ENCODE measurements around the gene ALDH3A1. TPM values are rescaled to one million over a fixed set of nuclear protein-coding genes. Genes with fewer than 3 reads are reported as not detected.

Gene ALDH3A1
- total and polyA plus RNA-seq, 4 experiments from 2014 or later: not detected

DNA sequence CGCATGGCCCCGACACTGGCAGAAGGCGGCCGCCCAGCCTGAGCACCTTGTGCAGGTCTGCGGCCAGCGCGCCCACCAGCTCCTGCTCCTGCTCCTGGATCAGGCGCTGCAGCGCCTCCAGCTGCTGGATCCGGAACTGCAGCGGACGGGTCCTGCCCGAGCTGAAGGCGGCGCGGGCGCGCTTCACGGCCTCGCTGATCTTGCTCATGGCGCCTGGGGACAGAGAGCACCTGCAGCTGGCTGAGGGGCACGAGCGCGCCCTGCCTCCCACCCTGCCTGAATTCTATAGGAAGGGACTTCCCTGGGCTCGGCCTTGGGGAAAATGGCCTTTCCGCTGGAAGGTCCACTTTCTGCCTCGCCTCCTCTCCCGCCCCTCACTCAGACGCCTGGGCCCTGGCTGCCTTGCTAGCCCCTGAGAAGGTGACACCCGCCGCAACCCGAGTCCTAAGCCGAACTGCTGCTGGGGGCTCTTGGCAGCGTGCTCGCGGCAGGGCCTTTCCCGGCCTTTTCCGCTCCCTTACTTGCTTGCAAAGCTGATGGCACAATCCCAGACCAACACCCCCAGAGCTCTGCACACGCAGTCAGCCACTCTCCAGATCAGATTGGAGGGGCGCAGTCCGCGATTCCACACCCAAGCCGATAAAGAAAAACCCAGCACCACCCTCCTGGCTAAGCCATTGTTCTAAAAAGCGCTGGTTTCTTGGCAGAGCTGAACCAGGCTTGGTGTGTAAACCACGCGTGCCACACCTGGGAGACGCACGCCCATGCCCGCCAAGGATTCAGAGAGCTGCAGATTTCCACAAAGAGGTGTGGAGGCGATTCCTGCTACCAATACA lies 3.0 kb downstream of the ALDH3A1 start:
- peaks cover 3 to 7% of the 10 kb centered on the region in 2 donors for H3K27me3 Mint-ChIP-seq
- Histone ChIP-seq H3K9me3 (ENCODE audit: control insufficient read depth in 1 of 2, low read length in 2 of 2) (no peaks in the 10 kb centered on the region), H3K27me3 (ENCODE audit: insufficient read depth, low read length) (no peaks in the 10 kb centered on the region), H3K4me1 (ENCODE audit: insufficient read depth, low read length) (peaks cover 8% of the 10 kb centered on the region), H3K36me3 (ENCODE audit: insufficient read depth, low read length) (no peaks in the 10 kb centered on the region), H3K4me3 (ENCODE audit: low read length in 2 of 2) (no peak overlapping the region), H3K27ac (ENCODE audit: low read depth, low read length) (no peak overlapping the region)
- intact Hi-C loops (cut with micrococcal nuclease): loop anchor here (1.0 kb wide), 1 partner anchor 231 kb away; no protein-coding TSS in a partner anchor
- H3K9me3 Mint-ChIP-seq: no peaks in the 10 kb centered on the region
- ChIA-PET POLR2A (ENCODE audit: partially characterized antibody) (interaction anchor here (1.0 to 1.3 kb wide), 5 partner anchors 8 to 97 kb away, joined by 3 to 5 read pairs (median 3); no protein-coding TSS in a partner anchor), CTCF (ENCODE audit: partially characterized antibody) (interaction anchor here (0.7 to 6.3 kb wide), 26 partner anchors 9 to 282 kb away, joined by 3 to 63 read pairs (median 4); partner anchors contain the start of gene ALDH3A2)
- H3K4me3 Mint-ChIP-seq: peak overlapping the region in 7 of 8 donors; percentile 40 to 71 (median 54)
- no peak overlapping the region for H3K27ac Mint-ChIP-seq
- H3K36me3 Mint-ChIP-seq: no peaks in the 10 kb centered on the region
- peaks cover 3 to 9% (median 4%) of the 10 kb centered on the region in 4 donors for H3K4me1 Mint-ChIP-seq
- DNase-seq: peak; percentile 78 to 82 (median 79)

DNA sequence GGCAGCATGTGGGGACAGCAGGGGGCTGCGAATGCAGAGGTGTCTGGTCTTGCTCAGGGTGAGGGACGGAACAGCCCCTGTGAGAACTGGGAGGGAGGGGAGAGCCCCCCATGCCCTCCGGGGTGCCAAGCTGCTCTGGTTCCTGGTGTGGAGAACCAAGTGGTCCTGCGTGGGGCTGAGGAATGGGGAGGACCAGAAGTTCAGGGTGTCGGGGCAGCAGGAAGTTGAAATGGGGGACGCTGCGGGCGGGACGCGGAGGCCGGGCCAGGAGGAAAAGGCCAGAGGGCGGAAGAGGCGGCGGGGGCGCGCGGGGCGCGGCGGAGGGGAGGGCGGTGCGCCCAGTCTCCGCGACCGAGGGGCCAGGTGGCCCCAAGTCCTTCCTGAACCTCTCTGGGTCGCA lies 3.6 kb downstream of the ALDH3A1 start:
- H3K27me3 Mint-ChIP-seq: peaks cover 2 to 5% of the 10 kb centered on the region in 2 donors
- Histone ChIP-seq H3K36me3 (ENCODE audit: insufficient read depth, low read length) (no peaks in the 10 kb centered on the region), H3K27ac (ENCODE audit: low read depth, low read length) (no peak overlapping the region), H3K4me3 (ENCODE audit: low read length in 2 of 2) (peak overlapping the region in 1 of 2 donors; percentile 35), H3K4me1 (ENCODE audit: insufficient read depth, low read length) (peaks cover 8% of the 10 kb centered on the region), H3K9me3 (ENCODE audit: control insufficient read depth in 1 of 2, low read length in 2 of 2) (no peaks in the 10 kb centered on the region), H3K27me3 (ENCODE audit: insufficient read depth, low read length) (no peaks in the 10 kb centered on the region)
- H3K4me3 Mint-ChIP-seq: peak overlapping the region; percentile 53 to 79 (median 69)
- DNase-seq: peak in 2 of 5 donors; percentile 7 to 19
- intact Hi-C loops (cut with micrococcal nuclease): no loop called here
- H3K36me3 Mint-ChIP-seq: no peaks in the 10 kb centered on the region
- CTCF ChIA-PET (ENCODE audit: partially characterized antibody): interaction anchor here (0.7 to 6.3 kb wide), 26 partner anchors 8 to 281 kb away, joined by 3 to 63 read pairs (median 4); partner anchors contain the start of gene ALDH3A2
- H3K4me1 Mint-ChIP-seq: peaks cover 2 to 6% (median 3%) of the 10 kb centered on the region in 4 donors
- no peaks in the 10 kb centered on the region for H3K9me3 Mint-ChIP-seq
- H3K27ac Mint-ChIP-seq: no peak overlapping the region
- POLR2A ChIA-PET (ENCODE audit: partially characterized antibody): interaction anchor here (1.0 to 1.3 kb wide), 4 partner anchors 9 to 97 kb away, joined by 3 to 5 read pairs (median 4); no protein-coding TSS in a partner anchor

DNA sequence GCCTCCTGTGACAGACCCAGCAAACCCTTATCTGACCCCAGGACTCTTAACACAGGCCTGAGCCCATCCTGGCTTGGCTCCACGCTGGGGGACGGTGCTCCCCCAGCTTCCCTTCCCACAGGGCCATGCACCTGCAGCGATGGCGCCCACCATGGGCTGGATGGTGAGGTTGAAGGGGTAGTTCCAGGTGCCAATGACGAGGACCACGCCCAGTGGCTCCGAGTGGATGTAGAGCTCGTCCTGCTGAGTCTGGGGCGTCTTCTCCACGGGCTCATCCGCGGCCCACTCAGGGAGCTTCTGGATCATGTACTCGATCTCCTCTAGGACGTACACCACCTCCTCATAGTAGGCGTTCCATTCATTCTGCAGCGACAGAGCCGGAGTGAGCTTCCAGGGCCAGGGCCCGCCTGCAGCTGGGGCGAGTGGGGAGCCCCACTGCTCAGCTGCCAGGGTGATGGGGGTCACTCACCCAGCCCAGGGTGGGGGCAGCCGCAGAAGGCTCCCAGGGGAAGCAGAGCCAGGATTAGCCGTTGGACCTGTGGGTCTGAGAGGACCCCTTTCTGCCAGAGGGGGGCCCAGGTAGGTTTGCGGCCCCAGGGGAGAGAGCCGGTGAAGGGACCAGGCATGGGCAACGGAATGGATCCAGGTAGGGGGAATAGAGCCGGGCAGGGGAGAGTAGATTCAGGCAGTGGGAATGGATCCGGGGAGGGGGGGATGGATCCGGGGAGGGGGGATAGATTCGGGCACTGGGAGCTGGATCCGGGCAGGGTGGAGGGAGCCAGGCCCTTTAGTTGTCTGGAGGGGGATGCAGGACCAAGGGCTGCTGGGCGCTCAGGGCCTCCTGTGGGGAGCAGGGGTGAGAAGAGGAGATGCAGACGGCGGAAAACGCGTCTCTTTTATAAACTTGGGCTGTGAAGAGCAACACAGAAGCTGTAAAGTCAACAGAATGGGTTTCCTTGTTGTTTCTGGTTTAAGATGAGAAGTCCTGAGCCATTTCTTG lies 4.7 kb downstream of the ALDH3A1 start:
- H3K27me3 Mint-ChIP-seq: no peaks in the 10 kb centered on the region
- H3K4me3 Mint-ChIP-seq: peak overlapping the region in 3 of 8 donors; percentile 26 to 66 (median 66)
- no peak overlapping the region for H3K4me3 ChIP-seq (ENCODE audit: low read length in 2 of 2)
- CTCF ChIA-PET (ENCODE audit: partially characterized antibody): interaction anchor here (0.8 to 6.3 kb wide), 7 partner anchors 16 to 226 kb away, joined by 3 to 63 read pairs (median 4); no protein-coding TSS in a partner anchor
- peaks cover 0 to 6% (median 2%) of the 10 kb centered on the region in 4 donors for H3K4me1 Mint-ChIP-seq
- intact Hi-C loops (cut with micrococcal nuclease): no loop called here
- H3K4me1 ChIP-seq (ENCODE audit: insufficient read depth, low read length): peaks cover 8% of the 10 kb centered on the region
- H3K27ac ChIP-seq (ENCODE audit: low read depth, low read length): no peak overlapping the region
- no peaks in the 10 kb centered on the region for H3K9me3 Mint-ChIP-seq
- POLR2A ChIA-PET (ENCODE audit: partially characterized antibody): no interaction called here
- no peaks in the 10 kb centered on the region for H3K27me3 ChIP-seq (ENCODE audit: insufficient read depth, low read length)
- no peaks in the 10 kb centered on the region for H3K36me3 Mint-ChIP-seq
- DNase-seq: peak in 1 of 5 donors; percentile 7
- H3K36me3 ChIP-seq (ENCODE audit: insufficient read depth, low read length): no peaks in the 10 kb centered on the region
- H3K9me3 ChIP-seq (ENCODE audit: control insufficient read depth in 1 of 2, low read length in 2 of 2): no peaks in the 10 kb centered on the region
- H3K27ac Mint-ChIP-seq: no peak overlapping the region

DNA sequence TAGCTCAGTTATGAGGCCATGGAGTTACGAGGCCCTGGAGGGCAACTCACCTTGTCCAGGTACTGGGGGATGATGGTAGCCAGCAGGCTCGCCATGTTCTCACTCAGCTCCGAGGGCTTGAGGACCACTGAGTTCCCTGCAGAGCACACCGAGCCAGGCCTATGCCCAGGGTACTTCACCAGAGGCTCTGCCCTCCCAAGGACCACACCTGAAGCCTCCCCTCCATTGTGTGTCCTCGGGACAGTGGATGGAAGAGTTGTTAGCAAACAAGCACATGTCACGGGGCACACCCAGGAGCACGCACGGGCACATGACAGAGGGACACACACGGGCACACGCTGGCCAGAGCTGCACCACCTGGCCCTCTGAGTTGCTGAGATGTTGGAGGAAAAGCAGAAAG lies 5.6 kb downstream of the ALDH3A1 start:
- Mint-ChIP-seq H3K27me3 (no peaks in the 10 kb centered on the region), H3K4me3 (peak overlapping the region in 4 of 8 donors; percentile 18 to 50 (median 48)), H3K27ac (peak overlapping the region in 1 of 7 donors; percentile 35), H3K36me3 (no peaks in the 10 kb centered on the region), H3K4me1 (peaks cover 0 to 6% (median 2%) of the 10 kb centered on the region in 4 donors), H3K9me3 (no peaks in the 10 kb centered on the region)
- H3K9me3 ChIP-seq (ENCODE audit: control insufficient read depth in 1 of 2, low read length in 2 of 2): no peaks in the 10 kb centered on the region
- H3K27ac ChIP-seq (ENCODE audit: low read depth, low read length): no peak overlapping the region
- no peaks in the 10 kb centered on the region for H3K27me3 ChIP-seq (ENCODE audit: insufficient read depth, low read length)
- peaks cover 8% of the 10 kb centered on the region for H3K4me1 ChIP-seq (ENCODE audit: insufficient read depth, low read length)
- H3K4me3 ChIP-seq (ENCODE audit: low read length in 2 of 2): no peak overlapping the region
- H3K36me3 ChIP-seq (ENCODE audit: insufficient read depth, low read length): no peaks in the 10 kb centered on the region
- ChIA-PET POLR2A (ENCODE audit: partially characterized antibody) (no interaction called here), CTCF (ENCODE audit: partially characterized antibody) (interaction anchor here (1.1 to 6.3 kb wide), 3 partner anchors 20 to 225 kb away, joined by 3 to 63 read pairs (median 3); no protein-coding TSS in a partner anchor)
- peak in 1 of 5 donors; percentile 1 for DNase-seq
- intact Hi-C loops (cut with micrococcal nuclease): no loop called here

DNA sequence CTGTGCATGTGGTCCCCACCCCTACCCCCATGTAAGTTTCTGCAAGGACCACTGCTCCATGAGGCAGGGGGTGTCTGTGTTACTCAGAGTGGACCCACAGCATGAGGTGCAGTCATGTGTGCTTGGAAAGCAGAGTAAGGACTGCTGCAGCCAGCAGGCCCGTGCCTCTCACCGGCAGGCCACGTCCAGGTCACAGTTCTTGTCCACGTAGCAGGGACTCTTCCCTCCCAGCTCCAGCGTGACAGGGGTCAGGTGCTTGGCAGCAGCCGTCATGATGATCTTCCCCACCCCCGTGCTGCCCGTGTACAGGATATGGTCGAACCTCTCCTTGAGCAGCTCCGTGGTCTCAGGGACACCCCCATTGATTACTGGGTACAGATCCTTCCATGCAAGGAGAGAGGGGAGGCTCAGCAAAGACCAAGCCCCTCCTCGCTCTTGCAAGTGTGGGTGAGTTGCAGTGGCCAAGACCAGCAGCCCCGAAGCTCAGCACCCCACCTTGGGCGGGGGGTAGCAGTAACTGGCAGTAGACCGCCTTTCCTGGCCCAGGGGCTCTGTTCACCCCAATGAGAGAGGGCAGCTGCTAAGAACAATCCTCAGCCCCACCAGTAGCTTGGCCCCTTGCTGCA lies 6.2 kb downstream of the ALDH3A1 start:
- H3K27me3 ChIP-seq (ENCODE audit: insufficient read depth, low read length): no peaks in the 10 kb centered on the region
- H3K36me3 ChIP-seq (ENCODE audit: insufficient read depth, low read length): no peaks in the 10 kb centered on the region
- peaks cover 8% of the 10 kb centered on the region for H3K4me1 ChIP-seq (ENCODE audit: insufficient read depth, low read length)
- Mint-ChIP-seq H3K9me3 (no peaks in the 10 kb centered on the region), H3K27ac (no peak overlapping the region), H3K27me3 (no peaks in the 10 kb centered on the region), H3K36me3 (no peaks in the 10 kb centered on the region), H3K4me1 (peaks cover 0 to 6% (median 2%) of the 10 kb centered on the region in 4 donors), H3K4me3 (peak overlapping the region in 1 of 8 donors; percentile 18)
- DNase-seq: no peak
- intact Hi-C loops (cut with micrococcal nuclease): no loop called here
- ChIA-PET CTCF (ENCODE audit: partially characterized antibody) (interaction anchor here (1.1 to 6.3 kb wide), 3 partner anchors 20 to 224 kb away, joined by 3 to 63 read pairs (median 3); no protein-coding TSS in a partner anchor), POLR2A (ENCODE audit: partially characterized antibody) (no interaction called here)
- H3K27ac ChIP-seq (ENCODE audit: low read depth, low read length): no peak overlapping the region
- H3K9me3 ChIP-seq (ENCODE audit: control insufficient read depth in 1 of 2, low read length in 2 of 2): no peaks in the 10 kb centered on the region
- no peak overlapping the region for H3K4me3 ChIP-seq (ENCODE audit: low read length in 2 of 2)

DNA sequence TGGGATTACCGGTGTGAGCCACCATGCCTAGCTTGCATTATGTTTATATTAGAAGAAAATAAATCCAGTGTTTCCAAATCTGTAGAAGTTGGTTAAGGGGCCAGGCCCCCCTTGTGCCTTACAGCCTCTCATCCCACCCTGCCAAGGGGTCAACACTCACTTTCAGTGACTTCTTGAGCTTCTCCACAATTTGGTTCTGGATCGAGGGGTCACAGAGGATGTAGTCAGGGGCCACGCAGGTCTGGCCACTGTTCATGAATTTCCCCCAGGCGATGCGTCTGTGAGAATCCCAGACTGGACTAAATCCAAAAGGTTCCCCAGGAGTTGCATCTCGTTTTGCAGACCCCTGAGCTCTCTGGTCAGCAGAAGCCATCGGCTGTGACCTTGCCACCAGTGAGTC lies 7.2 kb downstream of the ALDH3A1 start:
- no peak overlapping the region for H3K4me3 ChIP-seq (ENCODE audit: low read length in 2 of 2)
- peak in 1 of 5 donors; percentile 20 for DNase-seq
- H3K27ac ChIP-seq (ENCODE audit: low read depth, low read length): no peak overlapping the region
- CTCF ChIA-PET (ENCODE audit: partially characterized antibody): interaction anchor here (6.3 kb wide), 1 partner anchor 21 kb away, joined by 63 read pairs; no protein-coding TSS in a partner anchor
- H3K27me3 ChIP-seq (ENCODE audit: insufficient read depth, low read length): no peaks in the 10 kb centered on the region
- no peaks in the 10 kb centered on the region for H3K36me3 Mint-ChIP-seq
- intact Hi-C loops (cut with micrococcal nuclease): no loop called here
- no peak overlapping the region for H3K4me3 Mint-ChIP-seq
- H3K27me3 Mint-ChIP-seq: no peaks in the 10 kb centered on the region
- no peaks in the 10 kb centered on the region for H3K9me3 ChIP-seq (ENCODE audit: control insufficient read depth in 1 of 2, low read length in 2 of 2)
- H3K9me3 Mint-ChIP-seq: no peaks in the 10 kb centered on the region
- POLR2A ChIA-PET (ENCODE audit: partially characterized antibody): no interaction called here
- peaks cover 0 to 6% (median 2%) of the 10 kb centered on the region in 4 donors for H3K4me1 Mint-ChIP-seq
- H3K4me1 ChIP-seq (ENCODE audit: insufficient read depth, low read length): peaks cover 8% of the 10 kb centered on the region
- no peak overlapping the region for H3K27ac Mint-ChIP-seq
- no peaks in the 10 kb centered on the region for H3K36me3 ChIP-seq (ENCODE audit: insufficient read depth, low read length)

Data from CD4-positive, alpha-beta memory T cell (primary cell).